NB4 (cell line): ENCODE data around the gene DDX4.

ENCODE experiments used
- CTCF ChIP-seq: IDR thresholded peaks from one replicate; pipeline ENCODE4 v1.5.1; 2012; ENCODE audit warnings: low read depth, low read length
- MAX ChIP-seq: IDR thresholded peaks from 2 replicates; pipeline ENCODE4 v1.6.1; 2011; ENCODE audit warnings: low read depth, low read length
- MYC ChIP-seq: IDR thresholded peaks from 2 replicates; pipeline ENCODE4 v1.6.1; 2011; ENCODE audit warnings: low read depth, low read length
- POLR2A ChIP-seq: IDR thresholded peaks from 2 replicates; pipeline ENCODE4 v1.6.1; 2011; ENCODE audit warnings: mild to moderate bottlenecking; ENCODE audit not compliant: insufficient read length; ENCODE audit errors: extremely low read depth

GRCh38 chr5:55706230-55706629, 31.6 kb upstream of the DDX4 start:
- TF ChIP-seq MAX (no peak), POLR2A (no peak), CTCF (no peak), MYC (no peak)
